ENCODE measurements around the gene NR2F1-AS1.
"Not testable (repeated sequence)": the region's sequence is repeated elsewhere in the genome, so short reads cannot be mapped to it uniquely, and the experiment has no call there.

Gene NR2F1-AS1

DNA sequence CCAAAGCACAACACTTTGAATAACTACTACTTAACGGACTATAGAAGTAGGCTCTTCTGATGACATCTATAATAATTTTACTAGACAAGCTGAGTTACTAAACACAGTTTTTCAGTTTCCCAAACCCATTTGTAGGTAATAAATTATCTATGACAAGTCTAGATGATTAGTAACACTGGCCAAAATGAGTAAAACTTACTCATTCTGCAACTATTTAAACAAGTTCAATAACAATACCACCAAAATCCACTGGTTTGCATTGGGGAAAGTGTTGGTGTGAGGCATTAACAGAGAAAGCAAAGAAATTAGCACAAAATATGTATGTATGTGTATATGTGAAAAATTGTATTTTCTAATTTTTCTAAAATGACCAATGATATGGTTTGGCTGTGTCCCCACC, 119.3 kb downstream of the NR2F1-AS1 start:
- TF ChIP-seq CTCF (IDR thresholded peaks at IDR 0.05), result no peak
- H3K9me3 ChIP-seq (ENCODE audit: control insufficient read depth, low read length), result no peaks in the 10 kb centered on the region
- no peak overlapping the region for H3K27ac ChIP-seq

DNA sequence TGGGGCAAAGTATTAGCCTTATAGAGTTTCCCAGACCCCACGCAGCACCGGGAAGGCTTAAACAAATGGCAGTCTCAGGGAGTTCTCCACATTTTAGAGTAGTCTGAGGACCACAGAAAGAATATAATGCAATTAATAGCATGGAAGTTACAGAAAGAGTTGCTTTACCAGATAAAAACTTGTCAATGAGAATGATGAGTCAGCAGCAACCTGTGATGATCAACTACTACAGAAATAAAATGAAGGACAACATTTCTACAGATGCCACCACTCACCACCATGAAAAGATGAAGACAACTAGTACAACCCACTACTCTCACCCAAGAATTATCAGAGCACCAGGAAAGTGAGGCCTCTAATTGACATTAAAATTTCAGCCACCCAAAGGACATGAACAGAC, 120.7 kb downstream of the NR2F1-AS1 start:
- no peak overlapping the region for H3K4me2 ChIP-seq (ENCODE audit: low read length)
- H3K4me3 ChIP-seq (ENCODE audit: low read depth, low read length), result no peak overlapping the region
- no peaks in the 10 kb centered on the region for H3K79me2 ChIP-seq
- no peak for TF ChIP-seq CTCF (IDR thresholded peaks at IDR 0.05)
- H3K9me3 ChIP-seq (ENCODE audit: control insufficient read depth, low read length), result no peaks in the 10 kb centered on the region
- H3K4me1 ChIP-seq, result no peaks in the 10 kb centered on the region
- H3K27me3 ChIP-seq (ENCODE audit: control insufficient read depth, insufficient read depth, low read length), result no peaks in the 10 kb centered on the region
- H3K27ac ChIP-seq, result no peak overlapping the region
- H3K36me3 ChIP-seq (ENCODE audit: control insufficient read depth, insufficient read depth, low read length), result no peaks in the 10 kb centered on the region
- H3K9ac ChIP-seq, result no peak overlapping the region
- H2AFZ ChIP-seq, result no peak overlapping the region

More for the DNA sequence above, 119.3 kb downstream of the NR2F1-AS1 start:
- H3K4me1 ChIP-seq, result no peaks in the 10 kb centered on the region
- H3K4me3 ChIP-seq (ENCODE audit: low read depth, low read length), result no peak overlapping the region
- H2AFZ ChIP-seq, result no peak overlapping the region
- no peaks in the 10 kb centered on the region for H3K27me3 ChIP-seq (ENCODE audit: control insufficient read depth, insufficient read depth, low read length)
- no peak overlapping the region for H3K4me2 ChIP-seq (ENCODE audit: low read length)
- H3K9ac ChIP-seq, result no peak overlapping the region
- H3K79me2 ChIP-seq, result no peaks in the 10 kb centered on the region
- H3K36me3 ChIP-seq (ENCODE audit: control insufficient read depth, insufficient read depth, low read length), result no peaks in the 10 kb centered on the region

- not testable (repeated sequence) for H3K4me2 ChIP-seq (ENCODE audit: low read length); H3K36me3 ChIP-seq (ENCODE audit: control insufficient read depth, insufficient read depth, low read length); H3K27me3 ChIP-seq (ENCODE audit: control insufficient read depth, insufficient read depth, low read length); H3K9me3 ChIP-seq (ENCODE audit: control insufficient read depth, low read length); H3K27ac ChIP-seq; H3K9ac ChIP-seq; H2AFZ ChIP-seq; H3K79me2 ChIP-seq; H3K4me3 ChIP-seq (ENCODE audit: low read depth, low read length); H3K4me1 ChIP-seq
These were observed 124.2 kb downstream of the NR2F1-AS1 start for GRCh38 chr5:93456796-93457195.

DNA sequence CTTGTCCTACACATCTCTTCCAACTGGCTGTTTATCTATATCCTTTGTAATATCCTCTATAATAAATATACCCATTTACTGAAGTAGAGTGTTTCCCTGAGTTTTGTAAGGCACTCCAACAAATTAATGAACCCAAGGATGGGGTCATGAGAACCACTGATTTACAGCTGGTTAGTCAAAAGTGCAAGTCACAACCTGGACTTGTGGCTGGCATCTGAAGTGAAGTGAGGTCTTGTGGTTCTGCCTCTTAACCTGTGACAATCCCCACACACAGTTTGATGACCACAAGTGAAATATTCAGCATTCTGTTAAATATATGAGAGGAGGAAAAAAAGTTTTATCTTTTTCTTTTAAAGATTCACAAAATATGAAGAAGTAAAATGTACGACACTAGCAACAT, 126.1 kb downstream of the NR2F1-AS1 start:
- Histone ChIP-seq H3K9me3 (ENCODE audit: control insufficient read depth, low read length) (no peaks in the 10 kb centered on the region), H3K4me3 (ENCODE audit: low read depth, low read length) (no peak overlapping the region), H3K79me2 (no peaks in the 10 kb centered on the region), H3K36me3 (ENCODE audit: control insufficient read depth, insufficient read depth, low read length) (no peaks in the 10 kb centered on the region), H3K27me3 (ENCODE audit: control insufficient read depth, insufficient read depth, low read length) (no peaks in the 10 kb centered on the region), H3K9ac (no peak overlapping the region), H2AFZ (no peak overlapping the region), H3K4me2 (ENCODE audit: low read length) (no peak overlapping the region), H3K27ac (no peak overlapping the region), H3K4me1 (no peaks in the 10 kb centered on the region)
- no peak for TF ChIP-seq CTCF (IDR thresholded peaks at IDR 0.05)

GRCh38 chr5:93452255-93452654, 128.8 kb downstream of the NR2F1-AS1 start:
- H3K9ac ChIP-seq, result no peak overlapping the region
- no peaks in the 10 kb centered on the region for H3K4me1 ChIP-seq
- H3K27ac ChIP-seq, result no peak overlapping the region
- H3K9me3 ChIP-seq (ENCODE audit: control insufficient read depth, low read length), result no peaks in the 10 kb centered on the region
- H3K27me3 ChIP-seq (ENCODE audit: control insufficient read depth, insufficient read depth, low read length), result no peaks in the 10 kb centered on the region
- no peak overlapping the region for H3K4me2 ChIP-seq (ENCODE audit: low read length)
- H2AFZ ChIP-seq, result no peak overlapping the region
- no peaks in the 10 kb centered on the region for H3K79me2 ChIP-seq
- TF ChIP-seq CTCF (IDR thresholded peaks at IDR 0.05), result no peak
- H3K4me3 ChIP-seq (ENCODE audit: low read depth, low read length), result no peak overlapping the region
- no peaks in the 10 kb centered on the region for H3K36me3 ChIP-seq (ENCODE audit: control insufficient read depth, insufficient read depth, low read length)
